HG02970 (cell line): ENCODE measurements around the gene ADCY9.

Experiments used
- ATAC-seq: cut with Tn5 transposase; IDR thresholded peaks from one replicate; pipeline ENCODE4 v1.9.1; 2021; ENCODE audit warnings: mild to moderate bottlenecking, moderate library complexity, moderate number of reproducible peaks; ENCODE audit not compliant: unreplicated experiment, low FRiP score

The ADCY9 gene

DNA sequence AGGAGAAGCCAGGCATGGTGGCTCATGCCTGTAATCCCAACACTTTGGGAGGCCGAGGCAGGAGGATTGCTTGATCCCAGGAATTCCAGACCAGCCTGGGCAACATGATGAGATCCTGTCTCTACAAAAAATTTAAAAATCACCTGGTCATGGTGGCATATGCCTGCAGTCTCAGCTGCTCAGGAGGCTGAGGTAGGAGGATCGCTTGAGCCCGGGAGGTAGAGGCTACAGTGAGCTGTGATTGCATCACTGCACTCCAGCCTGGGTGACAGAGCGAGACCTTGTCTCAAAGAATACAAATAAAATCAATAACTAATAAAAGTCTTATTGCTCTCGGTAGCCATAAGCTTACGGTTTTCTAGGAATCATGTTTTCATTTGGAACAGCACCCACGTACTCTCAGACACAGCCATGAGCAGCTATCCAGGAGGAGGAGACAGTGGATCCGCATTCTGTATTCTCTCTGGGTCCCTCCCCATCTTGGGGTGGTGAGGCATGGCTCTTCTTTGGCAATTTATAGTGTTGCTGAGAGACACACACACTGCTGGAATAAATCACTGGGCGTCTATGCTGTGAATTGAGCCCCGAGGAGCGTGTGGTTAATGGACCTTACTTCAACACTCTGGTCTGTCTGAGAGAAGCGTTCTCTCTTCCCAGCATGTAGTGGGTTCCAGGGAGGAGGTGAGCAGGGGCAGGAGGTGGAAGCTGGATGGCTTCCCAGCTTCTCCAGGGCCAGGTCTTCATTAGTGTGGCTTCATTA is 8.5 kb upstream of the ADCY9 start:
- ATAC-seq: no peak

GRCh38 chr16:4123616-4124300 is 7.5 kb upstream of the ADCY9 start:
- ATAC-seq: no peak

- no peak for ATAC-seq
Observed at GRCh38 chr16:4120176-4120575, 3.9 kb upstream of the ADCY9 start.

DNA sequence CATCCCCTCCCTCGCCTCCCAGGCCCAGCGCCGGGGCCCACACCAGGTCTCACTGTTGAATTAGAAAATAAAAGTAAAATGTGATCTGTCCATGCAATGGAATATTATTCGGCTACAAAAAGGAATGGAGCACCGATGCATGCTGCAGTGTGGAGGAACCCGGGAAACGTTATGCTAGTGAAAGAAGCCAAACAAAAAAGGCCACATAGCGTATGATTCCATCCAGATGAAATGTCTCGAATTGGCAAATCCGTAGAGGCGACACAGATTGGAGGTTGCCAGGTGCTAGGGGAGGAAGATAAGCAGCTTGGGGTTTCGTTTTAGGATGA is 972 bp upstream of the ADCY9 start:
- ATAC-seq: no peak

DNA sequence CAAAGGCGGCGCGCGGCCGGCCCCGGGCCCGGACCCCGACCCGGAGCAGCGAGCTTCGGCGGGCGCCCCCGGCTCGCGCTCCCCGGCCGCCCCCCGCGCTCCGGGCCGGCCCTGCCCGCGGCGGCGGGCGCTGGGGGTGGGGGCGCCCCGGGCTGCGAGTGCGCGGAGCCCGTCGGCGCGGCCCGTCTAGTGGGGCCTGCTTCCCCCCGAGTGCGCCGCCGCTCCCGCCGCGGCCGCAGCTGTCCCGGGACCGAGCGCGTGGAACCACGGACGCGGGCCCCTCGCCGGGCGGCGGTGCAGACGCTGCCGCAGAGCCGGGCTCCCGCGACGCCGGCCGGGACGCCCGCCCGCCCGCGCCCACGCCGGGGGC is 308 bp downstream of the ADCY9 start:
- ATAC-seq: peak; percentile 21

DNA sequence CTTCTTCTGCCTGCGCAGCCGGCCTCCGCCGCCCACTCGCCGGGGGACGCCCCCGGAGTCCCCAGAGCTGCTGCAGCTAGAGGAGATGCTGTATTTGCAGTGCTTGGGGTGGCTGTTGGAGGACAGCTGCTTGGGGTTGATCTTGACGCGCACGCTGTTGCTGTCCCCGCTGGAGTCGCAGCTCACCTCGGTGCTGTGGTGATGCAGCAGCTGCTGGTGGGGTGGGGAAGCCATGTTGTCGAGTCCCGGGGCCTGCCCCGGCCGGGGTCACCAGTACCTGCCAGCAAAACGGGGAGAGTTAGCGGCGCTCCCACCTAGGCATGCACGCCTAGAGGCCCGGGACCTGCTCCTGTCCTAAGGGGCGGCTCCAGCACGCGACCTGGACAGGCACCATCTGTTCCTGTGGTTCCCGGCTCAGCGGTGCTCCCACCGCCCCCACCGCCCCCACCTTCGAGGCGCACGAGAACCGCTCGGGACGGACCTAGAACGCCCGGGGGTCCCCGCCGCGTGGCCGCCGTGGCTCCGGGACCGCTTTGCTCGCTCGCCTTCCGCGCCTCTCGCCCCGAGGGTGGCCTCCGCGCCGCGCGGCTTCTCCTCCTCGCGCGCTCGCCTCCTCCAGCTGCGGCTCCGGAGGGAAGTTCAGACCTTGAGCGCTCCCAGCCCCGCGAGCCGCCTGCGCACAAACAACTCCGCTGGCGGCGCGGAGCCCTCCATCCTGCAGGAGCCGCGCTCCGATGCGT is 863 bp downstream of the ADCY9 start:
- ATAC-seq: peak; percentile 25

DNA sequence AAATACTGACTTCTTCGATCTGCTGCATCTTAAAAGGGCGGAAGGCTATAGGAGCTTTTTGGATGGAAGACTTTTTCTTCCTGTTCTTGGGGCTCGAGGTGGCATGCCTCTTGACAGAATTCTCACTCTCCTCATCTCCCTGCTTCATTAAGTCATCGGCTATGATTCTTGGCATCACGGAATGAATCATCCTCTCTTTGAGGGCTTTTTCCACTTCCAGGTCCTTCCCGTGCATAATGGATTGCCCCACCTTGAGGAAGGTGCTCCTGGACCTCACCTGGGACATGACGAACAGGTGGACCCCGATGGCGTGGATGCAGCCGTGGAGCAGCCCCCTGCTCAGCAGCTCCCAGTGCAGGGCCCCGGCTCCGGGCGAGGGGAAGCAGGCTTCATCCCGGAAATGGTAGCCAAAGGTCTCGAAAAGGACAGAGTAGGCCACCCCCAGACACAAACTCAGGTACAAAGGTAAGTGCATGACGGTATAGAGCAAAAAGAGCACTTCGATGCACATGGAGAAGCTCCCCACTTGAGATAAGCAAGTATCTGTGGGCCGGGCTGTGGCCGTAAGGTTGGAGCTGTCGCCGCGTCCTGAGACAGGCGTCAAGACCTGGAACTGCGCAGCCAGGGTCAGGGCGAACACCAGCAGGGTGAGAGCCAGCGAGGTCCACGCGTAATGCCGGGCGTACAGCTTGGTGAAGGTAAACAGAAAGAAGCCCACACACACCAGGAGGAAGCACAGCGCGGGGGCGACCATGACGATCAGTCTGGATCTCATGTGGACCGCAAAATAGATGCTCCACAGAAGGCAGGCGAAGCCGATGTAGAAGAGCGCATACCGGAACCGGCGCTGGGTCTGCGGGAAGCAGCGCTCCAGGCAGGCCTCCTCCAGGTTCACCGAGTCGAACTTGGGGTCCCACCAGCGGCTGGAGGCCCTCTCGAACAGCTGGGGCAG is 1.7 kb downstream of the ADCY9 start:
- ATAC-seq: no peak

DNA sequence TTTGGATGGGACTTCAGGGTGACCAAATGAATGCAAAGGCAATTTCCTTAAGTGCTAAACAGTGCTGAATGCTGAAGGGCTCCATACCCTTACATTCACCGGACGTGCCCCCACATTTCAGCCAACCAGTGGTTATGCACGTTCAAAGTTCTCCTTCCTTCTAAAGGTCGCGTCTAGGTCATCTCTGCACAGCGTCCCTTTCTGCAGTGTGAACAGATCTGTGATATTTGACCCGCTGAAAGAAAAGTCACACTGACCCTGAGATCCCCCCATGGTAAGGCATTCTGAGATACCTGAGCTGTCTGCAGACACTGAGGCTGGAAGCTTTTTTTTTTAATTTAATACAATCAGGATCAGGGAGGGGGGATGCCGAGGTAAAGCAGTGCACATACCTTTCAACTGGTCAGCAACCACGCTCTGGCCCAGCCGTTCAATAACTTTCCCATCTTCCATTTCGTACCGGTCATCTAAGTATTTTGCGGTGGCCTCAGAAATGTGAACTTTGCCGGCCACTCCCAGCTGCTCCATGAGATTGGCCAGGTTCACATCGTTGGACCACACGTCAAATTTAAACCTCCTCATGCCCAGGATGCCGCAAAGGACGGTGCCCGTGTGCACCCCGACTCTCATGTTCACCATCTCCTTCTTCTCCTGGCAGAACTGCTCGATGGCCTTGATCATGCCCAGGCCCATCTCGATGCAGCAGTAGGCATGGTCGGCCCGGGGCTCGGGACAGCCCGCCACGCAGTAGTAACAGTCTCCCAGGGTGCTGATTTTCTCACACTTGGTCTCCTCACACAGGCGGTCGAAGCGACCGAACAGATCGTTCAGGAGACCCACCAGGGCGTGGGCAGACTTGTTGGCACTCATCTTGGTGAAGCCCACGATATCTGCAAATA is 2.6 kb downstream of the ADCY9 start:
- no peak for ATAC-seq

DNA sequence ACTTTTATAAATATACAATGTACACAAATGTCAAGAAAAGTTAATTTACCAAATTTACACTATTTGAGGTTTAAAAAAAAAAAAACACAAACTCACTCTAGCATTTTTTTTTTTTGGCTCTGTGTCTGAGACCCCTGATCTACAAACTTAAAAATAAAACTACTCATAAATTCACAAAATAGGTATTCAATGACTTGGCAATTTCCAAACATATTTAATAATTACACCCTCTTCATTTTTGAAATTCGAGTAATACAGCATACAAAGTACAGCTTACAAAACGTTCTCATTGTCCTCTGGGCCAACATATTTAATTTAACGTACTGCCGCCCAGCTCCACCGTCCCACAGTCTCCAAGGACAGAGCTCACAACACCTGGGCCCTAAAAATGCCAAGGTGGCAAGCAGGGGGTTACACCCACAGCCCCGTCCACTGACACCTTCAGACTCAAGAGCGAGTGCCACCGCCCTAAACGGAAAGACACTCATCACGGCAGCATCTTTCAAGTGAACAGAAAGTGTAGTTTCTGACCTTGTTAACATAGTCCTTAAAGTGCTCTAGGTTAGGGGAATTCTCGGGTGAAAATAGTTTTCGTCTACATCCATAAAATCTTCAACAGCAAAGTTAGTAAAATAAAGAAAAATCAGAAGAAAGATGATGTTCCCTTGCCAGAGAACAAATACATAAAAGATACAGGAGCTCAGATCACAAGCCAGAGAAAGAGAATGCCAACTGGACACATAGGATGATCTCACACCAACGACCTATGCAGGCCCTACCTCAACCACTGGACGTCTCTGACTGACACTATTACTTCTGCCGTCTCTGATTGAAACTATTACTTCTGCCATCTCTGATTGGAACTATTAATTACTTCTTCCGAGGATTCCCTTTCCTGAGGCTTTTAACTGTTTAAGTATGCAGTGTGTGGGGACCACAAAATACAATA is 4.2 kb downstream of the ADCY9 start:
- ATAC-seq: no peak

DNA sequence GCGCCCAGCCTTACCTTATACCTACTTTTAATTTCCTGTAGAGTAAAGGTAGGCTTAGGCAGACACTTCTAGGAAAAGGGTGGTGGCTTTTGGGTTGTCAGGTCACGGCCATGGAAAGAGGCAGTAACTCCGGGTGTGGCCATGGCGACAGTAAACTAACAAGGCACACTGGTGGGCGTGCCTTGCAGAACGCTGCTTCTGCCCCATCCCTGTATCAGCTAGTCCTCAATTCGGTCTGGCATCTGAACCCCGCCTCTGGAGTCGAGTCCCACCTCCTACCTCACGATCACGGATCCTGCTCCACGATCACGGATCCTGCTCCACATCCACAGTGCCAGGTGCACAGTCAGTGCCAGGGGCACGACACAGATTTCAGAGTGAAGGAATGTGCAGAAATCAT is 5.6 kb downstream of the ADCY9 start:
- ATAC-seq: no peak

GRCh38 chr16:4110065-4110464 is 6.2 kb downstream of the ADCY9 start:
- ATAC-seq: no peak

DNA sequence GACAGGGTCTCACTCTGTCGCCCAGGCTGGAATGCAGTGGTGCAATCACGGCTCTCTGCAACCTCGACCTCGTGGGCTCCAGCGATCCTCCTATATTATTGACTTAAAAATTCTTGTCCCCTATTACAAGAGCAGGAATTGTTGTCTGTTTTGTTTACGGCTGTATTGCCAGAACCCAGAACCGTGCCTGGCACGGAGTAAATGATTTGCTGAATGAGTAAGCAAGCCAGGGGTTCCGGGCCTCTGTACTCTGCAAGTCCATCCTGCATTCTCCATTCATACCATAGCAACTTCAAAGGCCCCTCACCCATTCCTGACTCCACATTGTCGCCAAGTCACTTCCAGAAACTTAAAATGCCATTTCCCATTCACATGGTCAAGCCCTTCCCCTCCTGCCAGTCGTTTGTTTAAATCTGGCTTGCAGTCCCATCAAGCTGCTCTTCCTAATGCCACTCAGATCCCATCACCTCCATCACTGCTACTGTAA is 6.9 kb downstream of the ADCY9 start:
- no peak for ATAC-seq

- ATAC-seq: no peak
Observed at GRCh38 chr16:4106516-4106915, 9.7 kb downstream of the ADCY9 start.

DNA sequence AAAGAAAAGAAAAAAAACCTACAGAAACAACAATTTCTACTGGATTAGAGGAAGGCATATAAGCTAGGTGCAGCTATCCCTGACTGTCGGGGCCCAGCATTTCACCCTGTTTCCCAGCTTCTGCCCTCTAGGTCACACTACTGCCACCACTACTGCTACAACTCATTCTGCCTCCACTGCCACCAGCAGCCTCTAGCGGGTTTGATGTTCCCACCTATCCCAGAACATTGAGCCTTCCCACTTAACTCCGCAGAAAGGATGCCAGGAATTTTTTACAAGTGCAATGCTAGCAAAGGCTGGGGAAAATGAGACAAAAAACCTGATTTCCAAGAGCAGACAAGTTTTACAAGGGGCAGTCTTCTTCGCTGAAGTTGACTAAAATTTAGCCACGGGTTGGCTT is 10.4 kb downstream of the ADCY9 start:
- no peak for ATAC-seq

DNA sequence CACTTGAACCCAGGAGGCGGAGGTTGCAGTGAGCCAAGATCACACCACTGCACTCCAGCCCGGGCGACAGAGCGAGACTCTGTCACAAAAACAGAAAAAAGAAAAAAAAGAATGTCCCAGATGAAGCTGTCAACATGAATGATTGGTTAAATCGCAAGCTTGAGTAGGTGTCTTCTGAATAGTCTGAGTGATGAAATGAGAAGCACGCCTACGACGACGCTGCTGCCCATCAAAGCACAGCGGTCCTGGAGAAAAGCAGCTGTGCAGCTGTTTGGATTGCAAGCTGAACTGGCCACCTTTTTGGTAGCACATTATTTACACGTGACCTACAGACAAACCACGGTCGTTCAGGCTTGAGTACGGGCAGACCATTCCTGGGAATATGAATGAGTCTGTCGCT is 12.5 kb downstream of the ADCY9 start:
- no peak for ATAC-seq

- ATAC-seq: no peak
Observed at GRCh38 chr16:4101421-4102219, 14.6 kb downstream of the ADCY9 start.

DNA sequence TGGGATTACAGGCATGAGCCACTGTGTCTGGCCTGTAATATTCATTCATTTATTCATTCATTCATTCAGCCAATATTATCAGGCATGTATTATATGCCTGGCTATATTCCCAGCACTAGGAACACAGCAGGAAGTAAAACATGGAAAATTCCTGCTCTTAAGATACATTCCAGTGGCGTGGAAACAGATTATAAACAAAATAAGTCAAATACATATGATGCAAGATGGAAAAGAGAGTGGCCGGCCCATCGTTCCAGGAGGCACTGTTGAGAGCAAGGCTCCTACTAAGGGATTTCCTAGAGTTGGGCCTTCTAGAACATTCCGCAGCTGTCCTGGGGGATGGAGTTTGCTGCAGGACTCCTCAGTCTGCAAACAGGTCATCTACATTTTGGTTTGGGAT is 17.7 kb downstream of the ADCY9 start:
- ATAC-seq: no peak

DNA sequence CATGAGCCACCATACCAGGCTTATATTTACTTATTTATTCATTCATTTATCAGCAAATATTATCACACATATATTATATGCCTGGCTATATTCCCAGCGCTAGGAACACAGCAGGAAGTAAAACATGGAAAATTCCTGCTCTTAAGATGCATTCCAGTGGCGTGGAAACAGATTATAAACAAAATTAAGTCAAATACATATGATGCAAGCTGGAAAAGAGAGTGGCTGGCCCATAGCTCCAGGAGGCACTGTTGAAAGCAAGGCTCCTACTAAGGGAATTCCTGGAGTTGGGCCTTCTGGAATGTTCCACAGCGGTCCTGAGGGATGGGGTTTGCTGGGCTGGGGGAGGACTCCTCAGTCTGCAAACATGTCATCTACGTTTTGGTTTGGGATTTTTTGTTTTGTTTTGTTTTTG is 18.4 kb downstream of the ADCY9 start:
- no peak for ATAC-seq
